Colonic mucosa (tissue), 4 donors: Measurements from ENCODE around the gene ZBTB24. TPM values are rescaled to one million over a fixed set of nuclear protein-coding genes. Genes with fewer than 3 reads are reported as not detected.

Source experiments
- DNase-seq: peaks from one replicate; pipeline ENCODE4 v3.0.0-alpha.2; 2020
- H3K27ac ChIP-seq: fragments of 200-600 bp; one replicate; pipeline ENCODE4 v1.8.0; 2021
- H3K27me3 ChIP-seq: fragments of 200-600 bp; one replicate; pipeline ENCODE4 v1.8.0; 2021
- H3K36me3 ChIP-seq: fragments of 200-600 bp; one replicate; pipeline ENCODE4 v1.8.0; 2021
- H3K4me1 ChIP-seq: fragments of 200-600 bp; one replicate; pipeline ENCODE4 v1.8.0; 2021; ENCODE audit warnings: mild to moderate bottlenecking
- H3K4me3 ChIP-seq: fragments of 200-600 bp; one replicate; pipeline ENCODE4 v1.8.0; 2021
- H3K9ac ChIP-seq, 2 donors: one replicate each; pipeline ENCODE4 v1.7.0; 2013; ENCODE audit warnings: control low read depth in 2 of 2, low read depth in 2 of 2, low read length in 2 of 2
- H3K9me3 ChIP-seq: fragments of 200-600 bp; one replicate; pipeline ENCODE4 v1.8.0; 2021
- intact Hi-C: fragments of 100-400 bp; cut with DNase I; formaldehyde crosslinking; loops from one replicate; pipeline ENCODE4 v1.14.1; 2022
- total RNA-seq, 2 donors: library from RNA; stranded (reverse); fragmentation: NEBNext Ultra II Directional in 1 of 2; extraction: Animal tissue kit (Norgen Biotek cat#: 25700) in 1 of 2; gene quantifications; one replicate each; pipeline ENCODE4 v1.2.1, GENCODE V29; 2021
- TF ChIP-seq, protein P1 (sequence below): fragments of 200-600 bp; IDR thresholded peaks from one replicate; pipeline ENCODE4 v1.8.0; 2022; ENCODE audit warnings: antibody characterized with exemption, mild to moderate bottlenecking
- donor health status: healthy.
- donor health status: DM: no; HTN: no; CAD: no.
- donor health status: DM: no; HTN: no; CAD: no.

Gene ZBTB24
- total RNA-seq, 2 donors from 2014 or later, result 5.4 to 7.6 TPM

- TF ChIP-seq, protein P1, sequence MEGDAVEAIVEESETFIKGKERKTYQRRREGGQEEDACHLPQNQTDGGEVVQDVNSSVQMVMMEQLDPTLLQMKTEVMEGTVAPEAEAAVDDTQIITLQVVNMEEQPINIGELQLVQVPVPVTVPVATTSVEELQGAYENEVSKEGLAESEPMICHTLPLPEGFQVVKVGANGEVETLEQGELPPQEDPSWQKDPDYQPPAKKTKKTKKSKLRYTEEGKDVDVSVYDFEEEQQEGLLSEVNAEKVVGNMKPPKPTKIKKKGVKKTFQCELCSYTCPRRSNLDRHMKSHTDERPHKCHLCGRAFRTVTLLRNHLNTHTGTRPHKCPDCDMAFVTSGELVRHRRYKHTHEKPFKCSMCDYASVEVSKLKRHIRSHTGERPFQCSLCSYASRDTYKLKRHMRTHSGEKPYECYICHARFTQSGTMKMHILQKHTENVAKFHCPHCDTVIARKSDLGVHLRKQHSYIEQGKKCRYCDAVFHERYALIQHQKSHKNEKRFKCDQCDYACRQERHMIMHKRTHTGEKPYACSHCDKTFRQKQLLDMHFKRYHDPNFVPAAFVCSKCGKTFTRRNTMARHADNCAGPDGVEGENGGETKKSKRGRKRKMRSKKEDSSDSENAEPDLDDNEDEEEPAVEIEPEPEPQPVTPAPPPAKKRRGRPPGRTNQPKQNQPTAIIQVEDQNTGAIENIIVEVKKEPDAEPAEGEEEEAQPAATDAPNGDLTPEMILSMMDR, result no peak
Observed at GRCh38 chr6:109513571-109514071, 30.6 kb upstream of the ZBTB24 start.

DNA sequence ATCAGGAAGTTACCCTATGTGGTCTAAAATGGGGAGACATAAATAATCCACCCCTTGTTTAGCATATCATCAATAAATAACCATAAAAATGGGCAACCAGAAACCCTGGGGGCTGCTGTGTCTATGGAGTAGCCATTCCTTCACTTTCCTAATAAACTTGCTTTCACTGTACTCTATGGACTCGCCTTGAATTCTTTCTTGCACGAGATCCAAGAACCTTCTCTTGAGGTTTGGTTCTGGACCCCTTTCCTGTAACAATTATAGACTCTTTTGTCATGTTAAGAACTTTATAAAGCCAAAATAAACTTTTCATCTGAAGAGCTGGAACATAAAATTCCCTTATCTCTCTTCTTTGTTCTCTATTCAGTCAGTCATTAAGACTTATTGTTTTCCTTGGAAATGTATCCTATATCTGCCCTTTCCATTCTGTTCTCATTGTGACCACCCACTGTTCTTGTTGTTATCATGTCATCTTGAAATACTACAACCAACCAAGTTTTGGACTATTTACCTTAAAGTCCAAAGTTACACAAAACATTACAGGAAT, 29.3 kb upstream of the ZBTB24 start:
- no peak overlapping the region for H3K9ac ChIP-seq
- H3K36me3 ChIP-seq, result no peaks in the 10 kb centered on the region
- H3K4me1 ChIP-seq, result no peaks in the 10 kb centered on the region
- H3K4me3 ChIP-seq, result no peak overlapping the region
- H3K27me3 ChIP-seq, result no peaks in the 10 kb centered on the region
- H3K9me3 ChIP-seq, result no peaks in the 10 kb centered on the region
- DNase-seq, result no peak
- intact Hi-C loops, result no loop called here
- H3K27ac ChIP-seq, result no peak overlapping the region
- TF ChIP-seq, protein P1, result no peak

More at GRCh38 chr6:109513571-109514071, 30.6 kb upstream of the ZBTB24 start:
- H3K9ac ChIP-seq, result no peak overlapping the region
- DNase-seq, result no peak
- H3K36me3 ChIP-seq, result no peaks in the 10 kb centered on the region
- H3K9me3 ChIP-seq, result no peaks in the 10 kb centered on the region
- no peak overlapping the region for H3K4me3 ChIP-seq
- intact Hi-C loops, result no loop called here
- H3K27me3 ChIP-seq, result no peaks in the 10 kb centered on the region
- no peaks in the 10 kb centered on the region for H3K4me1 ChIP-seq
- no peak overlapping the region for H3K27ac ChIP-seq

DNA sequence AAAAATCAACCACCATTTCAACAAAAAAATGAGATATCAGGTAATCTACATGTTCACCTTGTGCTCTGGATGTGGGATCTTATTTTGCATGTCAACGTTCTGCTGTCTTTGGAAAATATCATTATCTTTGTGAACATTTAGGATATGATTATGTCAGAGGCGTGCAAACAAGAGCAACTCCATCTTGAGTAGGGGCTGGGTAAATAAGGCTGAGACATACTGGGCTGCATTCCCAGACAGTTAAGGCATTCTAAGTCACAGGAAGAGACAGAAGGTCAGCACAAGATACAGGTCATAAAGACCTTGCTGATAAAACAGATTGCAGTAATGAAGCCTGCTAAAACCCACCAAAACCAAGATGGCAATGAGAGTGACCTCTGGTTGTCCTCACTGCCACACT, 28.8 kb upstream of the ZBTB24 start:
- Histone ChIP-seq H3K27me3 (no peaks in the 10 kb centered on the region), H3K4me3 (no peak overlapping the region), H3K4me1 (no peaks in the 10 kb centered on the region), H3K9ac (no peak overlapping the region), H3K36me3 (no peaks in the 10 kb centered on the region), H3K9me3 (no peaks in the 10 kb centered on the region), H3K27ac (no peak overlapping the region)
- intact Hi-C loops, result no loop called here
- no peak for DNase-seq
- TF ChIP-seq, protein P1, result no peak

DNA sequence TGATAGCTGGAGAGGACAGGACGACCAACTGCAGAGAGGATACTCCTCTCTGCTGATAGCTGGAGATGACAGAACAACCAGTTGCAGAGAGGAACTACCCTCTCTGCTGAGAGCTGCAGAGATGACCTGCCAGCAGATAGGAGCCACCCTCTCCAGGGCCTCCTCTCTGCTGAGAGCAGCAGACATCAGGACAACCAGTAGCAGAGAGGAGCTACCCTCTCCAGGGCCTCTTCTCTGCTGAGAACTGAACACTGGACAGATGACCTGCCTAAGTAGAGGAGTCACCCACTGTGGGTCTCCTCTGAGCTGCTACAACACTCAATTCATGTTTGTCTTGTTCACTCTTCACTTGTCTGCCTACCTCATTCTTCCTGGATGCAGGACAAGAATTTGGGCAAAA, 27.3 kb upstream of the ZBTB24 start:
- no peaks in the 10 kb centered on the region for H3K4me1 ChIP-seq
- TF ChIP-seq, protein P1, result no peak
- DNase-seq, result no peak
- intact Hi-C loops, result no loop called here
- H3K9ac ChIP-seq, result no peak overlapping the region
- no peak overlapping the region for H3K27ac ChIP-seq
- no peaks in the 10 kb centered on the region for H3K9me3 ChIP-seq
- no peaks in the 10 kb centered on the region for H3K36me3 ChIP-seq
- no peak overlapping the region for H3K4me3 ChIP-seq
- H3K27me3 ChIP-seq, result no peaks in the 10 kb centered on the region

DNA sequence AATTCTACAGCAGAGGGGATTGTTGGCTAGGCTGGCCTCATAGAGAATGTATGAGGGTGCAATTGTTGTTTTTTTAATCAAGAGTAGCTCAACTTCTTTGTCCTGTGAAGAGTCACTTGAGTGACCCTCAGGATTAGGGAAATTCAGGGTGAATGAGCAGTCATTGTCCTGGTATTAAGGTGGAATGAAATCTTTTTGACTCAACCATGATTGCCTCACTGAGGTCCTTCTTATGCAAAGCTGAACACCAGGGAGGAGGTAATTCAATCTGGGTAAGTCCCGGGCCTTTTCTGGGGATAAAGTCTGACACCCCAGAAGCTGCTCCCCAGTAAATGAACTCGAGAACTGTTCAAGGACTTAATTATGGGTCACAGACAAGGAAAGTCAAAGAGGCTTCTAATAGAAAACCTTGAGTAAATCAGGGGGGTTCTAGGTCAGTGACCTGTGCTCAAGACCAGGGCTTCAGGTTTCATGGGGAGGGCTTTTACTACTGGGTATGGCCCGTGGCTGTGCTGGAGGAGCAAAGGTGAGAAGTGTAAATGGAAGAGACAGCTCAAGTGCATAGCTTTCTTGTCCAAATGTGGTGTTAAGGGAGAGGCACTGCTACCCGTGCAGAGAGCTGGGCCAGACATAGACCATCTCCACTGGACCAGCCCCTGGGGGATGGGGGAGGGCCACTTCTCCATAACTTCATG, 25.3 kb upstream of the ZBTB24 start:
- no peaks in the 10 kb centered on the region for H3K27me3 ChIP-seq
- no peak for DNase-seq
- H3K4me3 ChIP-seq, result no peak overlapping the region
- H3K9ac ChIP-seq, result no peak overlapping the region
- TF ChIP-seq, protein P1, result no peak
- no peak overlapping the region for H3K27ac ChIP-seq
- no peaks in the 10 kb centered on the region for H3K4me1 ChIP-seq
- intact Hi-C loops, result no loop called here
- H3K9me3 ChIP-seq, result no peaks in the 10 kb centered on the region
- no peaks in the 10 kb centered on the region for H3K36me3 ChIP-seq
